ENCODE data around the gene PCCA. TPM values are rescaled to one million over a fixed set of nuclear protein-coding genes. Genes with fewer than 3 reads are reported as not detected.

The PCCA gene
- total and polyA plus RNA-seq, 2 of the 13 experiments (the other 11 are each of a cell fraction or from before 2014, with no cell fraction given), result 15.0 to 32.2 TPM

DNA sequence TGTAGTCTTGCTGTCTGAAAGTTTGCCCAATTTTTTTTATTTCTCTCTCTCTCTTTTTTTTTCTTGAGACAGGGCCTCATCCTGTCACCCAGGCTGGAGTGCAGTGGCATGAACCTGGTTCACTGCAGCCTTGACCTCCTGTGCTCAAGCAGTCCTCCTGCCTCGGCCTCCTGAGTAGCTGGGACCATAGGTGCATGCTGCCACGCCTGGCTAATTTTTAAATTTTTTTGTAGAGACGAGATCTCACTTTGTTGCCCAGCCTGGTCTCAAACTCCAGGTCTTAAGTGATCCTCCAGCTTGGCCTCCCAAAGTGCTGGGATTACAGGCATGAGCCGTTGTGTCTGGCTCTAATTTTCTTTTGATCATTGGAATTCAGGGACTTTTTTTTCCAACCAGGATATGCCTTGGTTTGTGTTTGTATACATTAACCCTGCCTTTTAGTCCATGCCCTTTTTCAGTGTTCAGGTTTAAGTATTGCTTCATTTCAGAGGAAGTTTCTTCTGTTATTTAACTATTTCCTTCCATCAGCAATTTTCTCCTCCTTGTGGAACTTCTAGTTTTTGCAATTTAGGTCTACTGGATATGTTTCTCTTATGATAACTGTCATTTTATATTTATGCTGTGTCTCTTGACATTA, 201.4 kb downstream of the PCCA start (continued):
- TF ChIP-seq, protein P1, sequence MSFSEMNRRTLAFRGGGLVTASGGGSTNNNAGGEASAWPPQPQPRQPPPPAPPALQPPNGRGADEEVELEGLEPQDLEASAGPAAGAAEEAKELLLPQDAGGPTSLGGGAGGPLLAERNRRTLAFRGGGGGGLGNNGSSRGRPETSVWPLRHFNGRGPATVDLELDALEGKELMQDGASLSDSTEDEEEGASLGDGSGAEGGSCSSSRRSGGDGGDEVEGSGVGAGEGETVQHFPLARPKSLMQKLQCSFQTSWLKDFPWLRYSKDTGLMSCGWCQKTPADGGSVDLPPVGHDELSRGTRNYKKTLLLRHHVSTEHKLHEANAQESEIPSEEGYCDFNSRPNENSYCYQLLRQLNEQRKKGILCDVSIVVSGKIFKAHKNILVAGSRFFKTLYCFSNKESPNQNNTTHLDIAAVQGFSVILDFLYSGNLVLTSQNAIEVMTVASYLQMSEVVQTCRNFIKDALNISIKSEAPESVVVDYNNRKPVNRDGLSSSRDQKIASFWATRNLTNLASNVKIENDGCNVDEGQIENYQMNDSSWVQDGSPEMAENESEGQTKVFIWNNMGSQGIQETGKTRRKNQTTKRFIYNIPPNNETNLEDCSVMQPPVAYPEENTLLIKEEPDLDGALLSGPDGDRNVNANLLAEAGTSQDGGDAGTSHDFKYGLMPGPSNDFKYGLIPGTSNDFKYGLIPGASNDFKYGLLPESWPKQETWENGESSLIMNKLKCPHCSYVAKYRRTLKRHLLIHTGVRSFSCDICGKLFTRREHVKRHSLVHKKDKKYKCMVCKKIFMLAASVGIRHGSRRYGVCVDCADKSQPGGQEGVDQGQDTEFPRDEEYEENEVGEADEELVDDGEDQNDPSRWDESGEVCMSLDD (CRISPR knock-in tag; IDR thresholded peaks at IDR 0.05; ENCODE audit: borderline replicate concordance), result no peak
- TF ChIP-seq FOXK2 (IDR thresholded peaks at IDR 0.05), result no peak
- TF ChIP-seq, protein P2, sequence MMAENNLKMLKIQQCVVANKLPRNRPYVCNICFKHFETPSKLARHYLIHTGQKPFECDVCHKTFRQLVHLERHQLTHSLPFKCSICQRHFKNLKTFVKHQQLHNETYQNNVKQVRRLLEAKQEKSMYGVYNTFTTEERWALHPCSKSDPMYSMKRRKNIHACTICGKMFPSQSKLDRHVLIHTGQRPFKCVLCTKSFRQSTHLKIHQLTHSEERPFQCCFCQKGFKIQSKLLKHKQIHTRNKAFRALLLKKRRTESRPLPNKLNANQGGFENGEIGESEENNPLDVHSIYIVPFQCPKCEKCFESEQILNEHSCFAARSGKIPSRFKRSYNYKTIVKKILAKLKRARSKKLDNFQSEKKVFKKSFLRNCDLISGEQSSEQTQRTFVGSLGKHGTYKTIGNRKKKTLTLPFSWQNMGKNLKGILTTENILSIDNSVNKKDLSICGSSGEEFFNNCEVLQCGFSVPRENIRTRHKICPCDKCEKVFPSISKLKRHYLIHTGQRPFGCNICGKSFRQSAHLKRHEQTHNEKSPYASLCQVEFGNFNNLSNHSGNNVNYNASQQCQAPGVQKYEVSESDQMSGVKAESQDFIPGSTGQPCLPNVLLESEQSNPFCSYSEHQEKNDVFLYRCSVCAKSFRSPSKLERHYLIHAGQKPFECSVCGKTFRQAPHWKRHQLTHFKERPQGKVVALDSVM (CRISPR knock-in tag; IDR thresholded peaks at IDR 0.05), result peak; percentile 97
- TF ChIP-seq, protein P3, sequence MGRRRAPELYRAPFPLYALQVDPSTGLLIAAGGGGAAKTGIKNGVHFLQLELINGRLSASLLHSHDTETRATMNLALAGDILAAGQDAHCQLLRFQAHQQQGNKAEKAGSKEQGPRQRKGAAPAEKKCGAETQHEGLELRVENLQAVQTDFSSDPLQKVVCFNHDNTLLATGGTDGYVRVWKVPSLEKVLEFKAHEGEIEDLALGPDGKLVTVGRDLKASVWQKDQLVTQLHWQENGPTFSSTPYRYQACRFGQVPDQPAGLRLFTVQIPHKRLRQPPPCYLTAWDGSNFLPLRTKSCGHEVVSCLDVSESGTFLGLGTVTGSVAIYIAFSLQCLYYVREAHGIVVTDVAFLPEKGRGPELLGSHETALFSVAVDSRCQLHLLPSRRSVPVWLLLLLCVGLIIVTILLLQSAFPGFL (CRISPR knock-in tag; IDR thresholded peaks at IDR 0.05), result no peak
- TF ChIP-seq SP4 (CRISPR knock-in tag; IDR thresholded peaks at IDR 0.05), result no peak
- TF ChIP-seq ZFP41 (CRISPR knock-in tag; IDR thresholded peaks at IDR 0.05; ENCODE audit: borderline replicate concordance), result no peak
- no peak for TF ChIP-seq ISL2 (CRISPR knock-in tag; IDR thresholded peaks at IDR 0.05)
- no peak for TF ChIP-seq NR2F6 (IDR thresholded peaks at IDR 0.05)
- 0 out of 2 replicates have a peak, but pooled peaks have one; percentile 17 for TF ChIP-seq NR2F6 (CRISPR knock-in tag; IDR thresholded peaks at IDR 0.05)
- no peak for TF ChIP-seq ZNF616 (CRISPR knock-in tag; IDR thresholded peaks at IDR 0.05; ENCODE audit: low read depth)
- TF ChIP-seq, protein P4, sequence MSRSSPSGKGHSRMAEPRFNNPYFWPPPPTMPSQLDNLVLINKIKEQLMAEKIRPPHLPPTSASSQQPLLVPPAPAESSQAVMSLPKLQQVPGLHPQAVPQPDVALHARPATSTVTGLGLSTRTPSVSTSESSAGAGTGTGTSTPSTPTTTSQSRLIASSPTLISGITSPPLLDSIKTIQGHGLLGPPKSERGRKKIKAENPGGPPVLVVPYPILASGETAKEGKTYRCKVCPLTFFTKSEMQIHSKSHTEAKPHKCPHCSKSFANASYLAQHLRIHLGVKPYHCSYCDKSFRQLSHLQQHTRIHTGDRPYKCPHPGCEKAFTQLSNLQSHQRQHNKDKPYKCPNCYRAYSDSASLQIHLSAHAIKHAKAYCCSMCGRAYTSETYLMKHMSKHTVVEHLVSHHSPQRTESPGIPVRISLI (CRISPR knock-in tag; IDR thresholded peaks at IDR 0.05; ENCODE audit: borderline replicate concordance), result peak; percentile 81; the same call in 1 of the 2 replicates
- no peak for TF ChIP-seq ZNF138 (CRISPR knock-in tag; IDR thresholded peaks at IDR 0.05; ENCODE audit: low read depth)
- no peak for TF ChIP-seq ZNF747 (CRISPR knock-in tag; IDR thresholded peaks at IDR 0.05; ENCODE audit: borderline replicate concordance)
- no peak for TF ChIP-seq SETDB1 (CRISPR knock-in tag; IDR thresholded peaks at IDR 0.05; ENCODE audit: borderline replicate concordance)
- TF ChIP-seq ZNF83 (CRISPR knock-in tag; IDR thresholded peaks at IDR 0.05; ENCODE audit: borderline replicate concordance), result no peak
- TF ChIP-seq SRSF1 (optimal IDR thresholded peaks at IDR 0.05; ENCODE audit: low read depth, low read length), result no peak
- no peak for TF ChIP-seq PAX8 (CRISPR knock-in tag; IDR thresholded peaks at IDR 0.05; ENCODE audit: borderline replicate concordance)
- TF ChIP-seq ZNF12 (CRISPR knock-in tag; IDR thresholded peaks at IDR 0.05), result no peak
- no peak for TF ChIP-seq ARNT2 (CRISPR knock-in tag; IDR thresholded peaks at IDR 0.05; ENCODE audit: low read depth)
- TF ChIP-seq, protein P5, sequence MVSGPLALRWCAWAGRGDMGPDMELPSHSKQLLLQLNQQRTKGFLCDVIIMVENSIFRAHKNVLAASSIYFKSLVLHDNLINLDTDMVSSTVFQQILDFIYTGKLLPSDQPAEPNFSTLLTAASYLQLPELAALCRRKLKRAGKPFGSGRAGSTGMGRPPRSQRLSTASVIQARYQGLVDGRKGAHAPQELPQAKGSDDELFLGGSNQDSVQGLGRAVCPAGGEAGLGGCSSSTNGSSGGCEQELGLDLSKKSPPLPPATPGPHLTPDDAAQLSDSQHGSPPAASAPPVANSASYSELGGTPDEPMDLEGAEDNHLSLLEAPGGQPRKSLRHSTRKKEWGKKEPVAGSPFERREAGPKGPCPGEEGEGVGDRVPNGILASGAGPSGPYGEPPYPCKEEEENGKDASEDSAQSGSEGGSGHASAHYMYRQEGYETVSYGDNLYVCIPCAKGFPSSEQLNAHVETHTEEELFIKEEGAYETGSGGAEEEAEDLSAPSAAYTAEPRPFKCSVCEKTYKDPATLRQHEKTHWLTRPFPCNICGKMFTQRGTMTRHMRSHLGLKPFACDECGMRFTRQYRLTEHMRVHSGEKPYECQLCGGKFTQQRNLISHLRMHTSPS (CRISPR knock-in tag; IDR thresholded peaks at IDR 0.05; ENCODE audit: low read depth), result no peak
- TF ChIP-seq ZMYM2 (CRISPR knock-in tag; IDR thresholded peaks at IDR 0.05), result 0 out of 2 replicates have a peak, but pooled peaks have one; percentile 45
- no peak for TF ChIP-seq ZNF337 (CRISPR knock-in tag; IDR thresholded peaks at IDR 0.05; ENCODE audit: borderline replicate concordance, low read depth)
